Endothelial cell (in vitro differentiated cells): ENCODE data around the gene DDC. TPM values are rescaled to one million over a fixed set of nuclear protein-coding genes. Genes with fewer than 3 reads are reported as not detected.
"Not testable (repeated sequence)": the region's sequence is repeated elsewhere in the genome, so short reads cannot be mapped to it uniquely, and the experiment has no call there.

Experiments
- DNase-seq: peaks from one replicate; pipeline ENCODE4 v3.0.0; 2021; ENCODE audit warnings: low spot score
- H3K27ac Mint-ChIP-seq: one replicate; pipeline ENCODE4 v1.8.0; 2021; ENCODE audit warnings: mixed read lengths, inconsistent platforms; ENCODE audit not compliant: unreplicated experiment
- H3K27me3 Mint-ChIP-seq: one replicate; pipeline ENCODE4 v1.8.0; 2021; ENCODE audit warnings: mild to moderate bottlenecking, moderate library complexity, mixed read lengths, inconsistent platforms; ENCODE audit not compliant: unreplicated experiment
- H3K36me3 Mint-ChIP-seq: one replicate; pipeline ENCODE4 v1.8.0; 2021; ENCODE audit warnings: mild to moderate bottlenecking, low read depth, mixed read lengths, inconsistent platforms; ENCODE audit not compliant: unreplicated experiment
- H3K4me1 Mint-ChIP-seq: one replicate; pipeline ENCODE4 v1.8.0; 2021; ENCODE audit warnings: mild to moderate bottlenecking, mixed read lengths, inconsistent platforms; ENCODE audit not compliant: unreplicated experiment
- H3K4me3 Mint-ChIP-seq: one replicate; pipeline ENCODE4 v1.8.0; 2021; ENCODE audit warnings: mild to moderate bottlenecking, mixed read lengths, inconsistent platforms; ENCODE audit not compliant: unreplicated experiment
- H3K9me3 Mint-ChIP-seq: one replicate; pipeline ENCODE4 v1.8.0; 2021; ENCODE audit warnings: mixed read lengths, inconsistent platforms; ENCODE audit not compliant: unreplicated experiment
- CTCF ChIP-seq: fragments of 200-600 bp; sonication (generic); IDR thresholded peaks from one replicate; pipeline ENCODE4 v1.5.0; 2021; ENCODE audit warnings: antibody characterized with exemption; ENCODE audit not compliant: unreplicated experiment
- total RNA-seq: library from RNA; stranded (reverse); fragmentation: NEBNext Ultra II Directional; extraction: Animal tissue kit (Norgen Biotek cat#: 25700); gene quantifications from one replicate; pipeline ENCODE4 v1.2.1, GENCODE V29; 2021; ENCODE audit not compliant: unreplicated experiment

Gene DDC
- total RNA-seq, 1 donor from 2014 or later, result not detected

- no peaks in the 10 kb centered on the region for H3K9me3 Mint-ChIP-seq
- no peak overlapping the region for H3K27ac Mint-ChIP-seq
- H3K27me3 Mint-ChIP-seq, result peaks cover 4% of the 10 kb centered on the region
- H3K4me3 Mint-ChIP-seq, result no peak overlapping the region
- DNase-seq, result no peak
- H3K4me1 Mint-ChIP-seq, result no peaks in the 10 kb centered on the region
- peaks cover 39% of the 10 kb centered on the region for H3K36me3 Mint-ChIP-seq
- TF ChIP-seq CTCF, result no peak
Measured at GRCh38 chr7:50589364-50589763, 24.2 kb upstream of the DDC start.

- H3K36me3 Mint-ChIP-seq, result peaks cover 40% of the 10 kb centered on the region
- no peak overlapping the region for H3K4me3 Mint-ChIP-seq
- no peak overlapping the region for H3K27ac Mint-ChIP-seq
- H3K9me3 Mint-ChIP-seq, result peaks cover 2% of the 10 kb centered on the region
- H3K4me1 Mint-ChIP-seq, result no peaks in the 10 kb centered on the region
- H3K27me3 Mint-ChIP-seq, result peaks cover 4% of the 10 kb centered on the region
- peak; percentile 36 for TF ChIP-seq CTCF
- no peak for DNase-seq
Measured at GRCh38 chr7:50588937-50589336, 23.7 kb upstream of the DDC start.

- Mint-ChIP-seq H3K27me3 (peaks cover 4% of the 10 kb centered on the region), H3K36me3 (peaks cover 37% of the 10 kb centered on the region), H3K4me1 (no peaks in the 10 kb centered on the region), H3K4me3 (no peak overlapping the region), H3K9me3 (peaks cover 7% of the 10 kb centered on the region), H3K27ac (no peak overlapping the region)
- no peak for DNase-seq
- TF ChIP-seq CTCF, result no peak
Measured at GRCh38 chr7:50587737-50588136, 22.5 kb upstream of the DDC start.

DNA sequence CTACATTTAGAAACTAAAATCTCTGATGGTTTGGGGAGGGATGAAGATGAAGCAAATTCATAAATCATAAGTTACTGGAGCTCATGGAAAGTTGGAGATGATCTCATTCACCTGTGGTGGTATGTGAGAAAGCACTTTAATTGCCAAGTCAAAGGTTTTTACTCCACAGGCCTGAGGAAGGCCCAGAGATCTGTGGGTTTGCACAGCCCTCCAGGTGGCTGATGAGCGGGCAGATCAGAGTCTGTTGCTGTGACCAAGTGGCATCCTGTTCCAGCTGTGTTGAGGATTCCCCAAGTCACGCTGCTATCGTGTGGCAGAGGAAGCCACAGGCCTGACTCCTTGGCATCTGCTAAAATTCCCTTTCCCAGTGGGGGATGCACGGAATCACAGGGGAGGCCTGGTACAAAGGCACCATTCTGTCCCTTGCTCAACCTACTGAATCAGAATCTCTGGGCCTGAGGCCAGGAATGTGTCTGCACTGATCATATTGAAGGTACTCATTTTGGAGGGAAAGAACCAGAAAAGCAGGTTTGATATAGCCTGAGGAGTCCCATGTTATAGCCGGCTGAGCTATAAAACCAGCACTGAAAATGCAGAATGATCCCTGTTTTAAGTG lies 19.7 kb upstream of the DDC start:
- DNase-seq, result no peak

GRCh38 chr7:50584386-50584785 lies 19.2 kb upstream of the DDC start:
- no peaks in the 10 kb centered on the region for H3K4me1 Mint-ChIP-seq
- H3K4me3 Mint-ChIP-seq, result no peak overlapping the region
- peaks cover 14% of the 10 kb centered on the region for H3K36me3 Mint-ChIP-seq
- H3K27me3 Mint-ChIP-seq, result peaks cover 2% of the 10 kb centered on the region
- no peak overlapping the region for H3K27ac Mint-ChIP-seq
- TF ChIP-seq CTCF, result no peak
- H3K9me3 Mint-ChIP-seq, result peaks cover 7% of the 10 kb centered on the region
- no peak for DNase-seq

More for the DNA sequence above, 19.7 kb upstream of the DDC start:
- H3K27me3 Mint-ChIP-seq, result peaks cover 2% of the 10 kb centered on the region
- peaks cover 14% of the 10 kb centered on the region for H3K36me3 Mint-ChIP-seq
- TF ChIP-seq CTCF, result no peak
- no peaks in the 10 kb centered on the region for H3K4me1 Mint-ChIP-seq
- no peak overlapping the region for H3K4me3 Mint-ChIP-seq
- H3K27ac Mint-ChIP-seq, result no peak overlapping the region
- H3K9me3 Mint-ChIP-seq, result peaks cover 7% of the 10 kb centered on the region

GRCh38 chr7:50583295-50583694 lies 18.1 kb upstream of the DDC start:
- H3K36me3 Mint-ChIP-seq, result peaks cover 14% of the 10 kb centered on the region
- not testable (repeated sequence) for H3K27ac Mint-ChIP-seq, H3K4me1 Mint-ChIP-seq, DNase-seq, H3K27me3 Mint-ChIP-seq, H3K4me3 Mint-ChIP-seq, H3K9me3 Mint-ChIP-seq

DNA sequence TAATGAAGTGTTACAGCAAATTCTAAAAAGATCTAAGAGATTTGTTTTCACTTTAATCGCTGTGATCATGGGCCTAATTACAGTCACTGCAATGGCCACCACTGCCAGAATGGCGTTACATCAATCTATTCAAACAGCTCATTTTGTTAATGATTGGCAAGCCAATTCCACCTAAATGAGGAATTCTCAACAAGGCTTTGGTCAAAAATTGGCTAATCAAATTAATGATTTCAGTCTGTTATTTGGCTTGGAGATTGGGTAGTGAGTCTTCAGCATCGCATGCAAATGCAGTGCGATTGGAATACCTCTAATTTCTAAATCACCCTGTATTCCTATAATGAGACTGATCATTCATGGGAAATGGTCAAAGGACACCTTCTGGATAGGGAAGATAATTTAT lies 17.1 kb upstream of the DDC start:
- Mint-ChIP-seq H3K9me3 (peaks cover 13% of the 10 kb centered on the region), H3K36me3 (peaks cover 21% of the 10 kb centered on the region)
- H3K27ac Mint-ChIP-seq, H3K4me3 Mint-ChIP-seq, DNase-seq, H3K4me1 Mint-ChIP-seq, H3K27me3 Mint-ChIP-seq: not testable (repeated sequence)

GRCh38 chr7:50580666-50581065 lies 15.5 kb upstream of the DDC start:
- H3K27ac Mint-ChIP-seq, H3K27me3 Mint-ChIP-seq, H3K4me1 Mint-ChIP-seq, H3K4me3 Mint-ChIP-seq, DNase-seq: not testable (repeated sequence)
- peaks cover 24% of the 10 kb centered on the region for H3K36me3 Mint-ChIP-seq
- H3K9me3 Mint-ChIP-seq, result peaks cover 13% of the 10 kb centered on the region
